Myocyte (in vitro differentiated cells): ENCODE results near the gene DSCAM. TPM values are rescaled to one million over a fixed set of nuclear protein-coding genes. Genes with fewer than 3 reads are reported as not detected.
A peak's percentile ranks its signal among the peaks of the same experiment; 100 is the strongest.

Experiments used
- DNase-seq: peaks from one replicate; pipeline ENCODE4 v3.0.0-alpha.2; 2012; ENCODE audit warnings: low read depth
- total RNA-seq: library from RNA; depleted of rRNA; stranded (reverse); fragments of >200 nt; gene quantifications from 2 replicates; pipeline ENCODE4 v1.2.3, GENCODE V29; 2014

The DSCAM gene
- total RNA-seq, 1 donor from 2014 or later = not detected

DNA sequence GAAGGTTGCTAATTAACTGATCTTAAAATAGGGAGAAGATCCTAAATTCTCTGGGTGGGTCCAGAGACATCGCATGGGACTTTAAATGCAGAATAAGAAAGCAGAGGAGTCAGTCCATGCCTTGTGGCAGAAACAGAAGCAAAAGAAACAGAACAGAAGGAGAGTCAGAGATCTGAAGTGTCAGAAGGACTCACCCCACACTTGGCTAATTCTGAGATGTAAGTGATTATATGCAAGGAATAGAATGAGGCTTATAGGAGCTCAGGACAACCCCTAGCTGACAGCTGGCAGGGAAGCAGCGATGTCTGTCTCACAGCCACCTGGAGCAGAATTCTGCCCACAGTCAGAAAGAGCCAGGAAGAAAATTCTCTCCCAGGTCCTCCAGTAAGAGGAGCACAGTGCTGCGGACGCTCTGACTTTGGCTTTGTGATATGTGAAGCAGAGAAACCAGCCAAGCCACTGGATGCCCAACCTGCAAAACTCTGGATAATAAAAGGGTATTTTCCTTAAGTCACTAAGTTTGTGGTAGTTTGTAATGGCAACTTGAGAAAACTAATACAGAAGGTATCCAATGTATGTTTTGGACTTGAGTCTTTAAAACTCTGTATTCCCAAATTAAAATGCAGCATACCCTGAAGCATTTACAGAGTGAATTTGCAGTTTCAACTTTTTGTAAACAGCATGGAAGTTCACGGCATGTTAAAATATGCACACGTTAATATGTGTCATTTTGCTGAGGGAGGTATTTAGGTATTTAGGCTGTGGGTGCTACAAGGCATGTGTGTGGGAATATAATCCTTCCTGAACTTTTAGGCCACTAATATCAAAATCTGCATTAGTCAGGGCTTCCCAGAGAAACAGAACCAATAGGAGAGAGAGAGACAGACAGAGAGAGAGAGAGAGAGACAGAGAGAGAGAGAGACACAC is 591.2 kb downstream of the DSCAM start:
- no peak for DNase-seq

DNA sequence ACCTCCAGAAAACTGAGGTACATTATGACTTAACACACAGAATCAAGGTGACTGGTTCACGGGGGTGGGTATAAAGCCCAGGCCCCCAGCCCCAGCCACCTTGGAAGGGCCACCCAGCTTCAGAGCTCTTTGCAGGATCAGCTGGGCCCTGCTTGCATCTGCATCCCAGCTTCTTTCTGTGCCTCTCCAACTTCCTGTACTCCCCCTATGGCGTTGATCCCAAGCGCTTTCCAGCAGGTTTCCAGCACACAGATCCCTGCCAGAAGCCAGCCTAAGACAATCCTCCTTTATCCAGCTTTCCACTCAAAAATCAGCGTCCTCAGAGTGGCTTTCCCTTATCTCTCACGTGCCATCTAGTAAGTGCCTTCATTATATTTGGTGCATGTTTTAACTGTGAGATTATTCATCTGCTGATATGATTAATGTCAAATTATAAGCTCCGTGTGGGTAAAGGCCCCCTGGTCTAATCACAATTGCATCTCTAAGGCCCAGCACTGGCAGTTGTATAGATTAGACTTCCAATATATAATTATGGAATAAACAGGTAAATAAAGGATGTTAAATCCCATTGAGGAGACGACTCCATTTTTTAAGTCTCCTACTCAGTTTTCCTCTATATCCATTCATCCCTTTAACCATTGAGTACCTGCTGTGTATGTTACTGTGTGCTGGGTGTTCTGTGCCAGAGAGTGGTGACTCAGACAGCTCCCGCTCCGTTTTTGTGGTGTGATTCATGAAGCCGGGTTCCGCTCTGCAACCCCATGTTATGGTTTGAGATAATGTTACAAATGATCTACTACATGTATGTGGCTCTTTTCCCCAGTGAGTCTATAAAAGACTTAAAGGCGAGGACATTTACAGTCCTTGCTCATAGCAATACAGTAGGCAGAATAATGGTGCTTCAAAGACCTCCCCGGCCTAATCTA is 592.2 kb downstream of the DSCAM start:
- DNase-seq = no peak

DNA sequence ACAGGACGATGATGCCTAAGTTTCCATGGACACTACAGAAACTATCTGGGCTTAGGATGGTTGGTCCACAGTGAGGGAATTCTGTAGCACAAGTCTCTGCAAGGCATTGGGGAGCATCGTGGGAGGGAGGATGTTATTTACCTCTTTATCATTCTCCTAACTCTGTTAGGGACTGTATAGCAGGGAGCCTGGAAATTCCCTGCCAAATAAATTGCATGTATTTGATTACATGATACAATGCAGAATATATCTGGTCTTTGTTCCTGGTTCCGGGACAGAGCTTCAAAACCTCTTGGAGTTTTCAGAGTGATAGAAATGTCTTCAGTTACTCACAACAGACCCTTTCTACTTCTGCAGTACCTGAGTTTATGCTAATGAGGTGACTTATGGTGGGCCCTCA is 593.8 kb downstream of the DSCAM start:
- DNase-seq = no peak

DNA sequence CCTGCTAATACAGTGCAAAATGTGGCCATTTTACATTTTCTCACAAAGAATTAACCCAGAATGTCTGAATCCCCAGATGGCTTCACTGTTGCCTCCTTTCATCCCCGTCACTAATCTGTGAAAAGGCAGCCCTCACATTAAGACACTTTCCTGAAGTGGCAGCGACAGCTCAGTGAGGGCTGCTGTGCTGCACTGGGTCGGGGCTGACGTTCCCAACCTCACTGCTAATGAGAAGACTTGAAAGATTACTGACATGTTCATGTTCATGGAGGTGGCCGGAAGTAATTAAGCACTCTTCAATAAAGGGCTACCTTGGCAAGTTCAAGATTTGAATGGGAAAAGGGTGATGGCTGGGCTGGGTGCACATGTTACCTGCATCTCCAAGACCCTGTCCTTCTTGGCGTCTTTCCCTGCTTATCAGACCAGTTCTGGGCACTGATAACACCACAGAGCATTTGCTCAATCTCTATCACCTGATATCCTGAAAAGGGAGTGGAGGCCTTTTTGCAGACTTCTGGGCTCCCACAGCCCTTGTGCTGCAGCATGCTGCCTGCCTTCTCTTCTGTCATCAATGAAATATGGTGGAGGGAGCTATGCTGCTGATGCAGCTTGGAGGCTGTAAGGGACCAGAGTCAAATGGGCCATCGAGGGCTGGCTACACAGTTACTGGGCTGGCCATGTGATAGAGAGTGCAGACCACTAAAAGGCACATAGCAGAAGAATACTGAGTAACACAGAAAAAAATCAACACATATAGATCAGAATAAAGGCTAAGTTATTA is 596.3 kb downstream of the DSCAM start:
- no peak for DNase-seq

DNA sequence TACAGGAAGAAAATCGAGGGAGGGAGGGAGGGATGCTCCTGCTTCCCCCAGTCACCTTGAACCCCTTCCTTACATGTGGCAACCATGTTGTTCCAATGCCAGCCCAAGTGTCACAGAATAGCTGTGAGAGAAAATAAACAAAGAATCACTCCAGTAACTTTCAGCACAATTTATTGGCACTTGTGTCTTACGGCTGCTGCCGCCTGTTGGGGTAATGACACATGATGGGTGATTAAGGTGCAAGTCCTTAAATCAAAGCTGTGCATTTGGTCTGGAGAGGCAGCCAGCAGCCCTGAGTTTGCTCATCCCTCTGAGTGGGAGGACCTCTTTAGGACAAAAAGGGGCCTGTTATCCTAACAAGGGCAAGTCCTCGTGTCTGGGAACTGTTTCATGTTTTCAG is 602.0 kb downstream of the DSCAM start:
- no peak for DNase-seq

DNA sequence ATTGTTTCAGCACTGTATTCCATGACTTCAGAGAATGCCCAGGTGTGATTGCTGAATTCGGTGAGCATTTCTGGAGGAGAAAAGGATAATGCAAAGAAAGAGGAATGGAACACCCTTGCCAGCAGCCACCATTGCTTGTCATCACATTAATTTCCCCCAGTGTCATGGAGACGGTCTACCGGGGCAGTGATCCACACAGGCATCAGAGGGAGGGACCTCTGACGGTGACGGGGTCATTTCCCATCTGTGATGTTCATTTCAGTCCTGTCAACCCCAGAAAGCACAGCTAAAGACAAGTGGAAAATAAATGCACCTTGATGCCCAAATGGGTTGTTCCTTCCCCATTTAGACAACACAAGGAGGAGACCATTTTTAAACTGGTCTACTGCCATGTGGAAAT is 603.3 kb downstream of the DSCAM start:
- no peak for DNase-seq

DNA sequence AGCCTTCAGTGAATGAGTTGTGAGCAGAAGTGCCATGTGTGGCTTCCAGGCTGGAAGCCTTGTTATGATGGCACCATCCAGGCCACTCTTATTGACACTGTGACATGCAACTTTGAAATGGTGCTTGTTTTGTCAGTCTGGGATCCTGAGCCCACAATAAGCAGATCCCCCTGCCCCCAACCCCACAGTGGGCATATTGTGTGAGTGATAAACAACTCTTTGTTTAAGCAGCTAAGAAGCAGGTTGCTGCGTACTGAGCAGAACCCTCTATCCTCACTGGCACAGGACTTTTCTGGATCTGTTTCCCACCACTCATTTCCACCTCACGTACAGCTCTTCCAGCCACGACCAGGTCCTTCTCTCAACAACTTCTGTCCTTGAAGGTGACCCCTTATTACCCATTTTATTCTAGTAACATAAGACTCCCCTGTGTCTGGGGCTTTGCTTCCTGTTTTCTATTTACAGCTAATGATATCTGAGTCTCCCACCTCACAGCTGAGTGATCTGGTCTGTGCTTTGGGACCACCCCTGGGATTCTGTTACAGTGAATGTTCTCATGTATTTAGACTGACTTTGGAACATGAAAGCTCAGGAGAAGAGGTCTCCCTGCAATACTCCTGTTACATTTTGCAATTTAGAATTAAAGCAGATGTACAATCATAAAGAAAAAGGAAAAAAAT is 604.2 kb downstream of the DSCAM start:
- DNase-seq = no peak

DNA sequence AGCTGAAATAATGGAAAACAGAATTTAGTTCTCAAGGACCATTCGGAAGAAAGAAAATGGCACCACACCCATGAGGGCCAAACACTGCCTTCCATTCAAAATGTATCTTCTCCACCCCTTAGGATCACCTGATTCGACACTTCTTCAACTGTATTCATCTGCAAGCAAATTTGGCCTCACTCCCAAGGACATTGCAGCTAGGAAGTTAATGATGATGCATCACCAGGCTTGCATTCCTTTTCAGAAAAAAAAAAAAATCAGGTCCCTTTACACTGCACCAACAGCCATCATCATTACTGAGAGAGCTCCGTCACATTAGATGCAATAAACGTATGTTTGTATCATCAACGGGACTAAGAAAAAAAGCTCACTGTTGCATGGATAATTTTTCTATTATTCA is 611.4 kb downstream of the DSCAM start:
- DNase-seq = no peak

DNA sequence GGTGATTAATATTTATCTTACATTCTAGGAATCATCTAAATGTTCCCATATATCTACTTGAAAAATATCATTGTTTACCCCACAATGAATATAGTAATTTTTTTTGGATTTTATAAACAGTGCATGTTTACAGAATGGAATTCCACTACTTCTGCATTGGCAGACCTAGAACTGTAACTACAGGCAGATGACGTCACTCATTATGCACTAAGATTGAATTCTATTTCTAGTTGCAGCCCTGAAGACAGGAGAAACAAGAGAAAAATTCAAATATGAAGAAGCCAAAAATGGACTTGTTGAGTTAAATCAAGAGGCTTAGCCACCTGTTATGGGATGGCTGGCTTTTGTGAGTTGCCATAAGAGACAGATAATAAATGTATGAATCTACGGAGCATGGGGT is 615.0 kb downstream of the DSCAM start:
- DNase-seq = no peak

DNA sequence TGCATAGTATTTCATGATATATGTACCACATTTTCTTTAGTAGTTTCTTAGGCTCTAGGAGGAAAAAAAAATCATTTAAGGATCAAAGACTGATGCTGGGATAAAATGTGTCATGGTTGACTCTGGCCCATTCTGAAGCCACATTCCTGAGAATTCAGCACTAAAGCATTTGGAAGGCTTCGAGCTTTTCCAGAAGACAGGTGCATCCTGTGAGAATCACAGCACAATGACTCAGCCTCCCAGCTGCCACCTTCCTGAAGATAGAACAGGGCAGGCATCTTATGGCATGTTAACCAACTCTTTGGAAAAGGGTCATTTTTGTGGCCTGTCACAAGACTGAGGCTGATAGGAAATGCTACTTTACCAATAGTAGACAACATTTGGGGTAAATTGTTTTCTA is 619.9 kb downstream of the DSCAM start:
- DNase-seq = peak; percentile 1

DNA sequence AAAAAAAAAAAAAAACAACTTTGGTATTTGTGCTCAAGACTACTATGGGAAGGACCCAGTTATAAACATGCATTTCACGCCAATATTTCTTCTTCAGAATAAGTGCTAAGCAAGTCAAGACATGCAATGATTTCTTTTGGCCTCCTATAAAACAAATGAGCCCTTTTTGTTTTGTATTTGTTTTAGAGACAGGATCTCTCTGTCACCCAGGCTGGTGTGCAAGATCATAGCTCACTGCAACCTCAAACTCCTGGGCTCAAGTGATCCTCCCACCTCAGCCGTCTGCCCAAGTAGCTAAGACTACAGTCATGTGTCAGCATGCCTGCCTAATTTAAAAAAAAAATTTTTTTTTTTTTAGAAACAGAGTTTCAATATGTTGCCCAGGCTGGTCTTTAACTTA is 631.0 kb downstream of the DSCAM start:
- no peak for DNase-seq

DNA sequence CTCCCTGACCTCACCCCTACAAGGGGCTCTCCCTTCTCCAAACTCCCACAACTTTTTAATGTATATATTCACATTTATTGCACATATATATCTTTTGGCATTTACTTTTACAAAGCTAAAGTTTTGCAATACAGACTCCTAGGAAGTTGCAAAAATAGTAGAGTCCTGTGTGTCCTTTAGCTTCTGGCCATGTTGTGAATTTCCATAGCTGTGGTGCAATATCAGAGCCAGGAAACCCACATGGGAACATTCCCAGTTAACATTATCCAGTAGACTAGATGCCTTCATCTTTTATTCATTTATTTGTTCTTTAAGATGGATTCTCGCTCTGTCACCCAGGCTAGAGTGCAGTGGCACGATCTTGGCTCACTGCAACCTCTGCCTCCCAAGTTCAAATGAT is 636.7 kb downstream of the DSCAM start:
- DNase-seq = no peak

DNA sequence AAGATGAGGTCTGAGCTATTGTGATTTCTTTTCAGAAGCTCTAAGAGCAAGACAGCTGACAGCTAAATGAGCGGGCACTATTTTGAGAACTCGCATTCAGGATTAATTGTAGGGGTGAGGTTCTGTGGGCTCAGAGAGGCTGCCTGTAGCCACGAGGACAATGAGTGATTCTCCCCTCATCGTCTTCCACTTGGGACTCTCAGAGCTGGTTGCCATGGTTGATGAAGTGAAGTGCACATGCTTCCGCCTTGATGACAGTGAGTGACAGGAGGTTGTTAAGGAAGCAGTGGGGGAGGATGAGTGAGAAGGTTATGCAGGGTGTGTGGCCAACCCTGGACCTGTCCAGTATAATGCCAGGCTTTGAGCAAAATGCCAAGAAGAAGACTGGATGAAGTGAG is 638.0 kb downstream of the DSCAM start:
- no peak for DNase-seq

DNA sequence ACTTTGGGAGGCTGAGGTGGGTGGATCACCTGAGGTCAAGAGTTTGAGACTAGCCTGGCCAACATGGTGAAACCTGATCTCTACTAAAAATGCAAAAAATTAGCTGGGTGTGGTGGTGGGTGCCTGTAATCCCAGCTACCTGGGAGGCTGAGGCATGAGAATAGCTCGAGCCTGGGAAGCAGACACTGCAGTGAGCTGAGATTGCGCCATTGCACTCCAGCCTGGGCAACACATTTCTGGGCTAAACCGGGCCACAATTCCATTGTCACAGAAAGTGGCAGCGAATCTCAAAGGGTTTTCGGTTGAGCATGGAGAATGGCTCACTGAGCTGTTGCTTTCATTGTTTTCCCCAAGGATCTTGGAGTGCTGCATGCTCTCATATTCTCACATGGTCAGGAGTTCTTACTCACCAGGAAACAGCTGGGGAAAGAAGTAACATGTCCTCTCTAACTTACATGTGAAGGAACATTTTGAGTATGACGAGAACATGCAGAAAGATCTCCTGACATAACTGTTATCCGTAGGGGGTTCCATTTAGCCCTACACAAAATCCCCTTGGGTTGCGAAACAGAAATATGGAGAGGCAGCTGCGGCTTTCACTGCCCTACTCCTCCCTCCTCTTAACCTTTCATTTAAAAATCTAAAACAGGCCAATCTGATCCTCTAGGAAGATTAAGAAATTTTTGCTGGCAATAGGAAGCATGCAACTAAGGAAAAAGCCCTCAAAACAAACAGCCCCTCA is 638.6 kb downstream of the DSCAM start:
- no peak for DNase-seq

DNA sequence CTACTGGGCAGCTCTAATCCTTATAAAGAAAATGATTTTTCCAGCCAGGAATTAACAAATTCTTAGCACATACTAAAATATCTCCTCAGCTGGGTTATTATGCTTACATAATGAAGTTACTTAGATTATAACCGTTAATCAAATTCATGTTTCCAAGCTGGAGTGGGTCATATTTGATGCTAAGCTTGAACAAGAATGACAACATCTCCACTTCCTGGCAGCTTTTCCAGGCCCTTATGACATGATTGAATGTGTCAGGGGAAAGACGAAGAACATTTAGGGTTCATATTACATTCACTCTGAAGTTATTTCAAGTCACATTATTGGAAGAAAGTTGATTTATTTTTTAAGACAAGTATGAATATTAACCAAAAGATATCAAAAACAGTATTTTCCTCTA is 646.0 kb downstream of the DSCAM start:
- no peak for DNase-seq

DNA sequence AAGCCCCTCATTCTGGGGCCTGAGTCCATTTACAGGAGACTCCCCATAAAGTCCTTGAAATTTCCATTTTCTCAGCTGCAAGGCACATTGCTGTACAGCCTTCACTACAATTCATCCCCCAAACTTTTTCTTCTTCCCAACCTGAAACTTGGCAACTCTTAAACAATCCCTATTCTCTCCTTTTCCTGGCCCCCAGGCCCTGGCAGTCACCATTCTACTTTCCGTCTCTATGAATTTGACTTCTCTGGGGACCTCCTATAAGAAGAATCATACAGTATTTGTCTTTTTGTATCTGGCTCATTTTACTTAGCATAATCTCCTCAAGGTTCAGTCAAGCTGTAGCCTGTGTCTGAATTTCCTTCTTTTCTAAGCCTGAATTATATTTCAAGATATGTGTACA is 646.8 kb downstream of the DSCAM start:
- DNase-seq = no peak

DNA sequence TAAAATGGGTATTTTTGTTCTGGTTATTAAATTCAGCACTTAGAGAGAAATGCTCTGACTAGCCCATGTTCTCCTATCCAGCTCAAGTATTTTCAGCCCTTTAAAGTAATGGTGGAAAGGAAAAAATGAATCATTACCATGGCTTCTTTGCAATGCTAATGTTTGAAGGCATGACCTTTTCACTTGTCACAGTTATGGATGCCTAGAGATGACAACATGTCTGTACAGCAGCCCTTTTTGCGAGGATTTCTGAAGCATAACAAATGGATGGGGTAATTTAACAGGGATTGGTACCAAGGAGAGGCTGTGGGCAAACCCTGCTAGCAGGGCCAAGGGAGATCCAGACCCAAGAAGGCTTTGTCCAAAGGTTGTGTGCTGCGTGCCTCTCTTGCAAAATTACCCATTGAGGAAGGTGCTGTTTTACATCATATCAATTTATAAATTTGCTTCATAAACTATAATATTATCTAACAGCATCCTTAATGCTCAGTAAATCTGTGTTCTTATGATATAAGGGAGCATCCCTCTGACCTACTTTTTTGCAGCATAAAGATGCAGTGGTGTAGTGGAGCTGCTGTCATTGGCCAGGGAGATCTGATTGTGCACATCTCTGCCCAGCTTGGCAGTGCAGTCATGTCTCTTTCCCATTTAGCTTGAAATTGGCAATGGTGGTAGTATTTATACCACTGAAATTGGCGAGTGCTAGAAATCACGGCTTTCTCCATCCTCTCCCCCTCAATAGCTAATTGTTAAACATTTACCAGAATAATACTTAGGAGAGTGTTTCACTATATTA is 652.6 kb downstream of the DSCAM start:
- DNase-seq = no peak

DNA sequence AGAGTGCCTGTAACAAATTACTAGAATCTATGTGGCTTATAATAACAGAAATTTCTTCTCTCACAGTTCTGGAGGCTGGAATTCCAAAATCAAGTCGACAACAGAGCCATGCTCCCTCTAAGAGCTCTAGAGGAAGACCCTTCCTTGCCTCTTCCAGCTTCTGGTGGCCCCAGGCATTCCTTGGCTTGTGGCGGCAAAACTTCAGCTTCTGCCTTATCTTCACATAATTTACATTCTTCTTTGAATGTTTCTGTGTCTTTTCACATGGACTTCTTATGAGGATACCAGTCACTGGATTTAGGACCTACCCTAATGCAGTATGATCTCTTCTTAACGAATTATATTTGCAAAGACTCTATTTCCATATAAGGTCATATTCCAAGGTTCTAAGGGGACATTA is 655.3 kb downstream of the DSCAM start:
- no peak for DNase-seq

DNA sequence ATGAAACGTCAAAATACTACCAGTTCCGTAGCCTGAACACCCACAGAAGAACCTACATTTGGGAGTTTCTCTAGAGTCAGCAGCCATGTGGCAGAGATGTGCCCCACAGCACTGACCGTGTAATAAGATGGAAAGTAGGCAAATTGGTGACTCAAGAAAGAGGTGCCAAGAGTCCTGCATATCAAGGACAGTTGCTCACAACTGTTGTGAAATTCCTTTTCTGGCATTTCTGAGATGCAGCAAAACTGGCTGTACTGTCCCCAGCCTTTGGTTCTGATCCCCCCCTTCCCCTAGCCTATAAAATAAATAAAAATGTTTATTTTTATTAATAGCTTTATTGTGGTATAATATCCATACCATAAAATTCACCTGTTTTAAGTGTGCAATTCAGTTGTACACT is 655.8 kb downstream of the DSCAM start:
- no peak for DNase-seq
